Ishikawa (cell line): ENCODE data around the gene STX4.

Experiments used
- CEBPB ChIP-seq: IDR thresholded peaks from 2 replicates; pipeline ENCODE4 v1.6.1; 2012
- CREB1 ChIP-seq: IDR thresholded peaks from 2 replicates; pipeline ENCODE4 v1.6.1; 2012; ENCODE audit warnings: low read depth
- EGR1 ChIP-seq: IDR thresholded peaks from 2 replicates; pipeline ENCODE4 v1.6.1; 2012
- EP300 ChIP-seq: IDR thresholded peaks from 2 replicates; pipeline ENCODE4 v1.6.1; 2012; ENCODE audit warnings: borderline replicate concordance
- FOXM1 ChIP-seq: IDR thresholded peaks from 2 replicates; pipeline ENCODE4 v1.6.1; 2012; ENCODE audit warnings: low read depth, borderline replicate concordance
- MAX ChIP-seq: IDR thresholded peaks from 2 replicates; pipeline ENCODE4 v1.6.1; 2012
- NFIC ChIP-seq: IDR thresholded peaks from 2 replicates; pipeline ENCODE4 v1.6.1; 2012
- RAD21 ChIP-seq: IDR thresholded peaks from 2 replicates; pipeline ENCODE4 v1.6.1; 2012; ENCODE audit warnings: low read depth
- REST ChIP-seq: IDR thresholded peaks from 2 replicates; pipeline ENCODE4 v1.6.1; 2012; ENCODE audit warnings: low read depth, mild to moderate bottlenecking
- TAF1 ChIP-seq: IDR thresholded peaks from 2 replicates; pipeline ENCODE4 v1.6.1; 2012; ENCODE audit warnings: low read depth, mild to moderate bottlenecking
- TCF12 ChIP-seq: IDR thresholded peaks from 2 replicates; pipeline ENCODE4 v1.6.1; 2012; ENCODE audit warnings: low read depth
- TEAD4 ChIP-seq: IDR thresholded peaks from 2 replicates; pipeline ENCODE4 v1.6.1; 2012
- USF1 ChIP-seq: IDR thresholded peaks from 2 replicates; pipeline ENCODE4 v1.6.1; 2012
- YY1 ChIP-seq: IDR thresholded peaks from 2 replicates; pipeline ENCODE4 v1.6.1; 2012; ENCODE audit warnings: low read depth
- ZBTB7A ChIP-seq: IDR thresholded peaks from 2 replicates; pipeline ENCODE4 v1.6.1; 2012; ENCODE audit warnings: low read depth

STX4 gene

GRCh38 chr16:31031276-31031675, 2.1 kb upstream of the STX4 start:
- TF ChIP-seq TCF12 (no peak), MAX (no peak), TEAD4 (no peak), EP300 (no peak), FOXM1 (no peak), TAF1 (no peak), YY1 (no peak), REST (no peak), CEBPB (no peak)

GRCh38 chr16:31033709-31034492, 543 bp downstream of the STX4 start:
- TF ChIP-seq MAX: 0 out of 2 replicates have a peak, but pooled peaks have one; percentile 13
- peak; percentile 41 for TF ChIP-seq TAF1
- no peak for TF ChIP-seq EP300

- TF ChIP-seq ZBTB7A (no peak), TAF1 (no peak), EP300 (no peak), REST (no peak), YY1 (no peak), TEAD4 (no peak), CREB1 (no peak), CEBPB (no peak), FOXM1 (no peak), RAD21 (no peak), USF1 (no peak), NFIC (no peak), MAX (no peak), EGR1 (no peak), TCF12 (no peak)
Measured at GRCh38 chr16:31036691-31037090, 3.3 kb downstream of the STX4 start.

GRCh38 chr16:31038993-31039392, 5.6 kb downstream of the STX4 start:
- TF ChIP-seq CREB1 (no peak), TAF1 (no peak), EP300 (no peak), EGR1 (no peak), ZBTB7A (no peak), YY1 (no peak), RAD21 (no peak), TEAD4 (no peak), REST (no peak), USF1 (no peak), FOXM1 (no peak), CEBPB (no peak), NFIC (no peak), MAX (no peak), TCF12 (no peak)
